Neural cell (in vitro differentiated cells): ENCODE results near the gene CACNA1H.
"Not testable (repeated sequence)": the region's sequence is repeated elsewhere in the genome, so short reads cannot be mapped to it uniquely, and the experiment has no call there.

Source experiments
- CTCF ChIP-seq: fragments of 450-650 bp; IDR thresholded peaks from 2 replicates; pipeline ENCODE4 v1.5.1; 2014; ENCODE audit warnings: antibody characterized with exemption, mild to moderate bottlenecking, moderate library complexity; ENCODE audit not compliant: poor library complexity, severe bottlenecking
- EP300 ChIP-seq: fragments of 450-650 bp; conservative IDR thresholded peaks from 2 replicates; pipeline ENCODE4 v1.6.1; 2014; ENCODE audit warnings: antibody characterized with exemption, mild to moderate bottlenecking, moderate library complexity; ENCODE audit not compliant: poor library complexity, severe bottlenecking
- EZH2 ChIP-seq: fragments of 200-600, 300-800 bp; shearing (Covaris generic), sonication (generic); IDR thresholded peaks from 2 replicates; pipeline ENCODE4 v1.6.1; 2014; ENCODE audit warnings: antibody characterized with exemption, low read length, borderline replicate concordance, mild to moderate bottlenecking; ENCODE audit not compliant: insufficient read depth, poor library complexity, severe bottlenecking
- POLR2AphosphoS5 ChIP-seq: IDR thresholded peaks from 2 replicates; pipeline ENCODE4 v1.6.1; 2012
- RAD21 ChIP-seq: fragments of 450-650 bp; conservative IDR thresholded peaks from 2 replicates; pipeline ENCODE4 v1.6.1; 2014; ENCODE audit warnings: antibody characterized with exemption, mild to moderate bottlenecking, moderate library complexity
- REST ChIP-seq: IDR thresholded peaks from 2 replicates; pipeline ENCODE4 v1.6.1; 2012; ENCODE audit warnings: borderline replicate concordance
- SMC3 ChIP-seq: fragments of 450-650 bp; conservative IDR thresholded peaks from 2 replicates; pipeline ENCODE4 v1.6.1; 2014; ENCODE audit warnings: antibody characterized with exemption, mild to moderate bottlenecking, moderate library complexity; ENCODE audit not compliant: poor library complexity
- TAF1 ChIP-seq: IDR thresholded peaks from 2 replicates; pipeline ENCODE4 v1.6.1; 2012; ENCODE audit warnings: low read depth

DNA sequence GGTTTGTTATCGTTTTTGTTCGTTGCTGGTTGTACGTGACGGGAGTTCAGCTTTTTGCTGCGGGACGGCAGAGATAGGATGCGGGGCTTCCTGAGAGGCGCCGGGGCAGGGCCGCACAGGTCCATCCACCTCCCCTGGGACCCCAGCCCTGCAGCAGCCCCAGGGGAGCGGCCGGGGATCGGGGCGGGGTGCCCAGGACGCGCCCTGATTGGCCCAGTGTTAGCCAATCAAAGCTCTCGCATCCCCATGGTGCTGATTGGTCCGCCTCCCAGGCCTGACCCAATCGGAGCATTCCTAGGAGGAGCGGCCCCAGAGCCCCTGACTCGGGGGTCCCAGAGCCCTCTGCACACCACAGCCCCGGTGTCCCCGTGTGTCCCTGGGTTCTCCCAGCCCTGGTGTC is 86.0 kb downstream of the CACNA1H start:
- TF ChIP-seq CTCF, SMC3, RAD21, EZH2, EP300, REST, POLR2AphosphoS5, TAF1: not testable (repeated sequence)
